Cerebellar cortex (tissue), 1 donor: Measurements from ENCODE around the gene UBE2K.
A peak's percentile ranks its signal among the peaks of the same experiment; 100 is the strongest.
"Not testable (repeated sequence)": the region's sequence is repeated elsewhere in the genome, so short reads cannot be mapped to it uniquely, and the experiment has no call there.

Experiments
- DNase-seq: peaks from one replicate; pipeline ENCODE4 v3.0.0-alpha.2; 2015; ENCODE audit warnings: low spot score

The UBE2K gene

GRCh38 chr4:39730072-39730471 is 32.1 kb downstream of the UBE2K start:
- DNase-seq = no peak

GRCh38 chr4:39731908-39732307 is 34.0 kb downstream of the UBE2K start:
- DNase-seq = no peak

GRCh38 chr4:39732728-39733127 is 34.8 kb downstream of the UBE2K start:
- DNase-seq = no peak

GRCh38 chr4:39739591-39739990 is 41.7 kb downstream of the UBE2K start:
- not testable (repeated sequence) for DNase-seq

- no peak for DNase-seq
Observed at GRCh38 chr4:39741401-39741800, 43.5 kb downstream of the UBE2K start.

GRCh38 chr4:39745920-39746319 is 48.0 kb downstream of the UBE2K start:
- peak; percentile 23 for DNase-seq

- no peak for DNase-seq
Observed at GRCh38 chr4:39750216-39750615, 52.3 kb downstream of the UBE2K start.

GRCh38 chr4:39754309-39754708 is 56.4 kb downstream of the UBE2K start:
- no peak for DNase-seq

GRCh38 chr4:39756159-39756558 is 58.2 kb downstream of the UBE2K start:
- DNase-seq = no peak

- DNase-seq = no peak
Observed at GRCh38 chr4:39758176-39758575, 60.2 kb downstream of the UBE2K start.

- no peak for DNase-seq
Observed at GRCh38 chr4:39759569-39759968, 61.6 kb downstream of the UBE2K start.

- no peak for DNase-seq
Observed at GRCh38 chr4:39761005-39761667, 63.2 kb downstream of the UBE2K start.

GRCh38 chr4:39763714-39764572 is 66.0 kb downstream of the UBE2K start:
- no peak for DNase-seq

GRCh38 chr4:39770005-39770404 is 72.1 kb downstream of the UBE2K start:
- DNase-seq = no peak

GRCh38 chr4:39770471-39770870 is 72.5 kb downstream of the UBE2K start:
- DNase-seq = no peak

GRCh38 chr4:39770969-39771724 is 73.2 kb downstream of the UBE2K start:
- DNase-seq = no peak

- not testable (repeated sequence) for DNase-seq
Observed at GRCh38 chr4:39781988-39782387, 84.1 kb downstream of the UBE2K start.

GRCh38 chr4:39785083-39785482 is 87.1 kb downstream of the UBE2K start:
- DNase-seq = no peak

- DNase-seq = no peak
Observed at GRCh38 chr4:39786838-39787237, 88.9 kb downstream of the UBE2K start.

GRCh38 chr4:39792128-39792527 is 94.2 kb downstream of the UBE2K start:
- no peak for DNase-seq

- no peak for DNase-seq
Observed at GRCh38 chr4:39792529-39792928, 94.6 kb downstream of the UBE2K start.

GRCh38 chr4:39792976-39793375 is 95.0 kb downstream of the UBE2K start:
- DNase-seq = not testable (repeated sequence)

GRCh38 chr4:39802005-39802404 is 104.1 kb downstream of the UBE2K start:
- no peak for DNase-seq
